GM10248 (cell line): ENCODE data around the gene PRRC2A.

Source experiments
- CTCF ChIA-PET: fragments of 300-600 bp; sonication (Branson Sonifier 250); formaldehyde crosslinking; extraction: SDS; loops from one replicate; lab custom pipeline; 2021; ENCODE audit warnings: antibody characterized with exemption; lab: Yijun Ruan, JAX
- POLR2A ChIA-PET: fragments of 350-650 bp; sonication (Branson Sonifier 250); formaldehyde crosslinking; extraction: SDS; loops from one replicate; lab custom pipeline; 2020; ENCODE audit warnings: antibody characterized with exemption; lab: Yijun Ruan, JAX
- DNase-seq: peaks from one replicate; pipeline ENCODE4 v3.0.0; 2012; ENCODE audit errors: extremely low spot score
- CTCF ChIP-seq: IDR thresholded peaks from 2 replicates; pipeline ENCODE4 v1.5.1; 2012; ENCODE audit warnings: mild to moderate bottlenecking, low read depth; ENCODE audit errors: extremely low read depth, missing control alignments, control extremely low read depth

The PRRC2A gene

GRCh38 chr6:31620586-31621319 is at the start of gene PRRC2A:
TSS of gene PRRC2A (plus strand) at chr6:31620715. CDS start at chr6:31622790, 2,075 bp downstream.
- ChIA-PET POLR2A (interaction anchor here (0.9 to 2.1 kb wide), 4 partner anchors 13 to 46 kb away, joined by 3 to 6 read pairs (median 4); partner anchors contain the start of gene TNF), CTCF (interaction anchor here (2.4 kb wide), 1 partner anchor 13 kb away, joined by 7 read pairs; no protein-coding TSS in a partner anchor)
- DNase-seq = peak; percentile 97
- TF ChIP-seq CTCF = no peak

DNA sequence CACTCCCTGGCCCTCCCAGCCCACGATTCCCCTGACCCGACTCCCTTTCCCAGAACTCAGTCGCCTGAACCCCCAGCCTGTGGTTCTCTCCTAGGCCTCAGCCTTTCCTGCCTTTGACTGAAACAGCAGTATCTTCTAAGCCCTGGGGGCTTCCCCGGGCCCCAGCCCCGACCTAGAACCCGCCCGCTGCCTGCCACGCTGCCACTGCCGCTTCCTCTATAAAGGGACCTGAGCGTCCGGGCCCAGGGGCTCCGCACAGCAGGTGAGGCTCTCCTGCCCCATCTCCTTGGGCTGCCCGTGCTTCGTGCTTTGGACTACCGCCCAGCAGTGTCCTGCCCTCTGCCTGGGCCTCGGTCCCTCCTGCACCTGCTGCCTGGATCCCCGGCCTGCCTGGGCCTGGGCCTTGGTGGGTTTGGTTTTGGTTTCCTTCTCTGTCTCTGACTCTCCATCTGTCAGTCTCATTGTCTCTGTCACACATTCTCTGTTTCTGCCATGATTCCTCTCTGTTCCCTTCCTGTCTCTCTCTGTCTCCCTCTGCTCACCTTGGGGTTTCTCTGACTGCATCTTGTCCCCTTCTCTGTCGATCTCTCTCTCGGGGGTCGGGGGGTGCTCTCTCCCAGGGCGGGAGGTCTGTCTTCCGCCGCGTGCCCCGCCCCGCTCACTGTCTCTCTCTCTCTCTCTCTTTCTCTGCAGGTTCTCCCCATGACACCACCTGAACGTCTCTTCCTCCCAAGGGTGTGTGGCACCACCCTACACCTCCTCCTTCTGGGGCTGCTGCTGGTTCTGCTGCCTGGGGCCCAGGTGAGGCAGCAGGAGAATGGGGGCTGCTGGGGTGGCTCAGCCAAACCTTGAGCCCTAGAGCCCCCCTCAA is 48.2 kb upstream of the PRRC2A start, which contains the start of gene LTA:
Gene LTA, plus strand, starts transcription at position 249 of the 871 bp plus-strand sequence. Its CDS starts 454 bp downstream, at position 703.
- POLR2A ChIA-PET = interaction anchor here (1.0 kb wide), 1 partner anchor 31 kb away, joined by 3 read pairs; the partner anchor contains the start of gene DDX39B
- peak; percentile 67 for DNase-seq
- CTCF ChIA-PET = interaction anchor here (1.1 to 54.8 kb wide), 6 partner anchors 8 to 79 kb away, joined by 3 to 2725 read pairs (median 22); partner anchors contain the start of genes ATP6V1G2, DDX39B, LST1 and LTA
- TF ChIP-seq CTCF = no peak

DNA sequence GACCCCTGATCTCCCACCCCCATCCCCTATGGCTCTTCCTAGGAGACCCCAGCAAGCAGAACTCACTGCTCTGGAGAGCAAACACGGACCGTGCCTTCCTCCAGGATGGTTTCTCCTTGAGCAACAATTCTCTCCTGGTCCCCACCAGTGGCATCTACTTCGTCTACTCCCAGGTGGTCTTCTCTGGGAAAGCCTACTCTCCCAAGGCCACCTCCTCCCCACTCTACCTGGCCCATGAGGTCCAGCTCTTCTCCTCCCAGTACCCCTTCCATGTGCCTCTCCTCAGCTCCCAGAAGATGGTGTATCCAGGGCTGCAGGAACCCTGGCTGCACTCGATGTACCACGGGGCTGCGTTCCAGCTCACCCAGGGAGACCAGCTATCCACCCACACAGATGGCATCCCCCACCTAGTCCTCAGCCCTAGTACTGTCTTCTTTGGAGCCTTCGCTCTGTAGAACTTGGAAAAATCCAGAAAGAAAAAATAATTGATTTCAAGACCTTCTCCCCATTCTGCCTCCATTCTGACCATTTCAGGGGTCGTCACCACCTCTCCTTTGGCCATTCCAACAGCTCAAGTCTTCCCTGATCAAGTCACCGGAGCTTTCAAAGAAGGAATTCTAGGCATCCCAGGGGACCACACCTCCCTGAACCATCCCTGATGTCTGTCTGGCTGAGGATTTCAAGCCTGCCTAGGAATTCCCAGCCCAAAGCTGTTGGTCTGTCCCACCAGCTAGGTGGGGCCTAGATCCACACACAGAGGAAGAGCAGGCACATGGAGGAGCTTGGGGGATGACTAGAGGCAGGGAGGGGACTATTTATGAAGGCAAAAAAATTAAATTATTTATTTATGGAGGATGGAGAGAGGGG is 47.0 kb upstream of the PRRC2A start:
- POLR2A ChIA-PET = interaction anchor here (0.6 to 7.0 kb wide), 3 partner anchors 10 to 32 kb away, joined by 6 to 94 read pairs (median 10); partner anchors contain the start of gene DDX39B
- no peak for DNase-seq
- no peak for TF ChIP-seq CTCF
- CTCF ChIA-PET = interaction anchor here (2.5 to 54.8 kb wide), 3 partner anchors 9 to 196 kb away, joined by 7 to 2725 read pairs (median 2725); partner anchors contain the start of genes ATP6V1G2, DDX39B, LST1 and LTA

- CTCF ChIA-PET = interaction anchor here (0.9 to 54.8 kb wide), 6 partner anchors 10 to 232 kb away, joined by 3 to 2725 read pairs (median 5); partner anchors contain the start of genes ATP6V1G2, DDX39B, LSM2 and LST1
- TF ChIP-seq CTCF = peak; percentile 38
- DNase-seq = no peak
- POLR2A ChIA-PET = interaction anchor here (0.7 to 7.1 kb wide), 19 partner anchors 10 to 371 kb away, joined by 3 to 94 read pairs (median 5); partner anchors contain the start of genes ATP6V1G2, BAG6, DDX39B and LST1
Measured at GRCh38 chr6:31574106-31575061, 46.1 kb upstream of the PRRC2A start.
